Neural progenitor cell (in vitro differentiated cells): Measurements from ENCODE around the gene ST6GALNAC1. TPM values are rescaled to one million over a fixed set of nuclear protein-coding genes. Genes with fewer than 3 reads are reported as not detected.

Experiments used
- DNase-seq: peaks from one replicate; pipeline ENCODE4 v3.0.0-alpha.2; 2016; ENCODE audit warnings: low spot score
- H2AFZ ChIP-seq: fragments of 200-600 bp; sonication (generic); replicated peaks from 2 replicates; pipeline ENCODE4 v1.6.1; 2016; ENCODE audit warnings: antibody characterized with exemption
- H3F3A ChIP-seq: fragments of 200-600 bp; sonication (generic); 2 replicates; pipeline ENCODE4 v1.6.1; 2016; ENCODE audit warnings: antibody characterized with exemption, low read depth
- H3K27ac ChIP-seq: fragments of 200-600 bp; sonication (generic); 2 replicates; pipeline ENCODE4 v1.5.1; 2016; ENCODE audit warnings: mild to moderate bottlenecking
- H3K27me3 ChIP-seq: fragments of 200-600 bp; sonication (generic); 2 replicates; pipeline ENCODE4 v1.6.1; 2016; ENCODE audit warnings: mild to moderate bottlenecking, moderate library complexity
- H3K36me3 ChIP-seq: fragments of 200-600 bp; sonication (generic); 2 replicates; pipeline ENCODE4 v1.5.1; 2016
- H3K4me1 ChIP-seq: fragments of 200-600 bp; sonication (generic); 2 replicates; pipeline ENCODE4 v1.6.1; 2016; ENCODE audit warnings: mixed run types
- H3K4me2 ChIP-seq: fragments of 200-600 bp; sonication (generic); 2 replicates; pipeline ENCODE4 v1.6.1; 2016
- H3K4me3 ChIP-seq: fragments of 200-600 bp; sonication (generic); 2 replicates; pipeline ENCODE4 v1.5.1; 2016
- H3K79me2 ChIP-seq: fragments of 200-600 bp; sonication (generic); 2 replicates; pipeline ENCODE4 v1.6.1; 2016; ENCODE audit warnings: low read depth
- H3K9ac ChIP-seq: fragments of 200-600 bp; sonication (generic); 2 replicates; pipeline ENCODE4 v1.6.1; 2016
- H3K9me3 ChIP-seq: fragments of 200-600 bp; sonication (generic); 2 replicates; pipeline ENCODE4 v1.5.1; 2016; ENCODE audit warnings: low read depth
- H4K20me1 ChIP-seq: fragments of 200-600 bp; sonication (generic); 2 replicates; pipeline ENCODE4 v1.6.1; 2016; ENCODE audit warnings: low read depth
- H3K27ac Mint-ChIP-seq: 3 replicates; pipeline ENCODE4 v1.8.0; 2021; ENCODE audit warnings: mixed read lengths
- H3K27me3 Mint-ChIP-seq: 2 replicates; pipeline ENCODE4 v1.8.0; 2022; ENCODE audit warnings: low read depth, mild to moderate bottlenecking, inconsistent platforms, moderate library complexity, mixed read lengths; ENCODE audit not compliant: insufficient read depth
- H3K36me3 Mint-ChIP-seq: 3 replicates; pipeline ENCODE4 v1.8.0; 2021; ENCODE audit warnings: mixed read lengths
- H3K4me1 Mint-ChIP-seq: 3 replicates; pipeline ENCODE4 v1.8.0; 2021; ENCODE audit warnings: mixed read lengths
- H3K4me3 Mint-ChIP-seq: 3 replicates; pipeline ENCODE4 v1.8.0; 2021; ENCODE audit warnings: mild to moderate bottlenecking, moderate library complexity, mixed read lengths
- H3K9me3 Mint-ChIP-seq: 3 replicates; pipeline ENCODE4 v1.8.0; 2020; ENCODE audit warnings: mixed read lengths
- CTCF ChIP-seq: fragments of 200-600 bp; sonication (generic); IDR thresholded peaks from 2 replicates; pipeline ENCODE4 v1.5.1; 2017; ENCODE audit warnings: antibody characterized with exemption, mild to moderate bottlenecking
- EZH2 ChIP-seq: fragments of 200-600 bp; sonication (generic); IDR thresholded peaks from 2 replicates; pipeline ENCODE4 v1.6.1; 2017; ENCODE audit warnings: antibody characterized with exemption, mild to moderate bottlenecking, moderate library complexity
- EZH2phosphoT487 ChIP-seq: fragments of 200-600 bp; sonication (generic); IDR thresholded peaks from 2 replicates; pipeline ENCODE4 v1.6.1; 2017; ENCODE audit warnings: antibody characterized with exemption
- total RNA-seq: library from RNA; depleted of rRNA; stranded (reverse); fragments of >200 nt; gene quantifications from 2 replicates; pipeline ENCODE4 v1.2.3, GENCODE V29; 2015; ENCODE audit warnings: low replicate concordance

The ST6GALNAC1 gene
- total RNA-seq, result not detected in 2 replicates

DNA sequence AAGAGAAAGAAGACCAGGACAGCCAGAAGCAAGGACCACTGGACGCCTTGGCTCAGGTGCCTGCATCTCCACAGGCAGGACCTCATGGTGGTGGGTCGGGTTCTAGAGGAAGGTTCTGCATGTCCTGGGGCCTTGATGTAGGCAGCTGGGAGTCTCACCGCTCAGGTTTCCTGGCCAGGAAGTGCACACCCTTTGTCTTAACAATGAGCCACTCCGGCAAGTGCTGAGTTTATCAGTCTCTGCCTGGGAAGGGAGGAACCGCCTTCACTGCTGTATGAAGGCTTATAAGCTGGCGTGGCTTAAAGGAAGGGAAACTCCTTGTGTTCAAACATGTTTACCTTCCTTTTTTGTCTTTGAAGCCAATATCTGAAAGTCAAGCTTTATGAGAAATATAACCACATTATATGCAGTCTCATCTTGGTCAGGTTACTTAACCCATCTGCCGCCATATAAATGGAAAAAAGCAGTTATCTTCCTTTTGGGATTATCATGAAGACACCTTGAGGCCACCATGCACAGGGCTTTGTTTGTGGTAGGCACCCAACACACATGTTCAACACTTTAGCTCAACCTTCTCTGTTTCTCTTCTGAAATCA, at the start of gene ST6GALNAC1:
ST6GALNAC1 (minus strand) TSS at position 205 of the 596 bp plus-strand sequence; CDS start at position 86, 119 bp downstream.
- Histone ChIP-seq H3K4me1 (no peaks in the 10 kb centered on the region), H4K20me1 (no peaks in the 10 kb centered on the region), H3K27me3 (no peaks in the 10 kb centered on the region), H3K79me2 (no peaks in the 10 kb centered on the region), H3K36me3 (no peaks in the 10 kb centered on the region), H3F3A (no peaks in the 10 kb centered on the region), H3K4me3 (no peak within 1 kb of the TSS), H3K9ac (no peak within 1 kb of the TSS), H3K4me2 (no peak within 1 kb of the TSS), H3K27ac (no peak within 1 kb of the TSS), H2AFZ (no peak within 1 kb of the TSS), H3K9me3 (no peaks in the 10 kb centered on the region)
- no peak for DNase-seq
- peaks cover 14% of the 10 kb centered on the region for H3K9me3 Mint-ChIP-seq
- H3K27ac Mint-ChIP-seq, result no peak within 1 kb of the TSS
- peaks cover 5% of the 10 kb centered on the region for H3K27me3 Mint-ChIP-seq
- peaks cover 19% of the 10 kb centered on the region for H3K4me1 Mint-ChIP-seq
- no peaks in the 10 kb centered on the region for H3K36me3 Mint-ChIP-seq
- H3K4me3 Mint-ChIP-seq, result no peak within 1 kb of the TSS
- TF ChIP-seq CTCF (no peak), EZH2phosphoT487 (no peak), EZH2 (no peak)

- Histone ChIP-seq H3K79me2 (no peaks in the 10 kb centered on the region), H2AFZ (no peak overlapping the region), H3K4me2 (no peak overlapping the region), H3K9me3 (no peaks in the 10 kb centered on the region), H3K27me3 (no peaks in the 10 kb centered on the region), H3K4me3 (no peak overlapping the region), H3K36me3 (no peaks in the 10 kb centered on the region), H3K9ac (no peak overlapping the region), H3K4me1 (peaks cover 17% of the 10 kb centered on the region), H4K20me1 (peaks cover 4% of the 10 kb centered on the region), H3K27ac (no peak overlapping the region), H3F3A (no peaks in the 10 kb centered on the region)
- Mint-ChIP-seq H3K27me3 (peaks cover 11% of the 10 kb centered on the region), H3K27ac (peak overlapping the region; percentile 42), H3K4me1 (peaks cover 43% of the 10 kb centered on the region), H3K9me3 (no peaks in the 10 kb centered on the region), H3K36me3 (peaks cover 2% of the 10 kb centered on the region), H3K4me3 (no peak overlapping the region)
- TF ChIP-seq CTCF (no peak), EZH2 (no peak), EZH2phosphoT487 (no peak)
- DNase-seq, result no peak
These were observed 48.0 kb upstream of the ST6GALNAC1 start for GRCh38 chr17:76691379-76692191.

DNA sequence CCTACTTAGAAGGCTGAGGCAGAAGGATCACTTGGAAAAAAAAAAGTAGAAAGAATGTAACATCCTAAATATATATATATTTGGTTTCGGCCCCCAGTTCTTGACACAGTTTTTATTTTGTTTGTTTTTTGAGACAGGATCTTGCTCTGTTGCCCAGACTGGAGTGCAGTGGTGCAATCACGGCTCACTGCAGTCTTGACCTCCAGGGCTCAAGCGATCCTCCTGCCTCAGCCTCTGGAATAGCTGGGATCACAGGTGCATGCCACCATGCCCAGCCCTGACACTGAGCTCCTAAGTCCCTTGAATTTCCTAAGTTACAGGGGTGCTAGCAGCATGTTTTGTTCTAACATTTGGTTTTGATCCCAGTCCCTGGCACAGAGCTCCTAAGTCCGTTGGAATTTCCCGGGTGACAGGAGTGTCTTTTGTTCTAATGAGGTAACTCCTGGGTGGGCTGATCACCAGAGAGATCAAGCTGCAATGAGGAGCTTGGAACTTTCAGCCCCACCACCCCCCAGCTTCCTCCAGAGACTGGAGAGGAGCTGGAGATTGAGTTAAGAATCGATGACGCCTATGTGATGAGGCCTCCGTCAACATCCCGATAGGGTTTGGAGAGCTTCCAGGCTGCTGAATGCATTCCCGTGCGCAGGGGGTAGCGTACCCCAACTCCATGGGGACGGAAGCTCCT, 47.2 kb upstream of the ST6GALNAC1 start:
- Mint-ChIP-seq H3K27ac (peak overlapping the region; percentile 29), H3K4me1 (peaks cover 43% of the 10 kb centered on the region), H3K36me3 (peaks cover 2% of the 10 kb centered on the region), H3K9me3 (no peaks in the 10 kb centered on the region), H3K27me3 (peaks cover 11% of the 10 kb centered on the region), H3K4me3 (peak overlapping the region; percentile 46)
- Histone ChIP-seq H3K9me3 (no peaks in the 10 kb centered on the region), H3K4me1 (peaks cover 17% of the 10 kb centered on the region), H3K27ac (no peak overlapping the region), H3F3A (no peaks in the 10 kb centered on the region), H3K4me3 (no peak overlapping the region), H3K79me2 (no peaks in the 10 kb centered on the region), H4K20me1 (peaks cover 4% of the 10 kb centered on the region), H3K9ac (no peak overlapping the region), H2AFZ (no peak overlapping the region), H3K4me2 (no peak overlapping the region), H3K36me3 (no peaks in the 10 kb centered on the region), H3K27me3 (no peaks in the 10 kb centered on the region)
- TF ChIP-seq CTCF (no peak), EZH2phosphoT487 (no peak), EZH2 (no peak)
- peak; percentile 63 for DNase-seq
